Measurements from ENCODE around the gene ADCY9. TPM values are rescaled to one million over a fixed set of nuclear protein-coding genes. Genes with fewer than 3 reads are reported as not detected.
"Not testable (repeated sequence)": the region's sequence is repeated elsewhere in the genome, so short reads cannot be mapped to it uniquely, and the experiment has no call there.

Gene ADCY9
- total and polyA plus RNA-seq, 2 experiments from 2014 or later = 1.9 to 21.9 TPM

GRCh38 chr16:4042581-4042980 lies 73.7 kb downstream of the ADCY9 start:
- WGBS, 2 experiments (ENCODE audit: low coverage in 1 of 2, low lambda C conversion rate in 2 of 2, missing lambda C conversion rate in 2 of 2) = 97% methylated on average over 11 of the region's 11 CpGs
- Histone ChIP-seq H3K79me2 (ENCODE audit: insufficient read depth) (peaks cover 28% of the 10 kb centered on the region), H3K9ac (no peak overlapping the region), H3K36me3 (ENCODE audit: low read depth) (no peaks in the 10 kb centered on the region), H3K27ac (no peak overlapping the region), H2AFZ (no peak overlapping the region), H3K4me2 (ENCODE audit: unreplicated experiment) (no peak overlapping the region), H3K4me1 (ENCODE audit: insufficient read depth) (peaks cover 9% of the 10 kb centered on the region), H3F3A (ENCODE audit: insufficient read depth) (no peaks in the 10 kb centered on the region), H3K4me3 (no peak overlapping the region), H3K9me2 (ENCODE audit: insufficient read depth) (no peaks in the 10 kb centered on the region), H3K9me3 (ENCODE audit: low read depth) (no peaks in the 10 kb centered on the region), H3K27me3 (replicated peaks; ENCODE audit: insufficient read depth) (no peaks in the 10 kb centered on the region), H4K20me1 (ENCODE audit: insufficient read depth) (no peaks in the 10 kb centered on the region)
- no peak for DNase-seq
- in situ Hi-C loops (cut with MboI) = no loop called here
- TF ChIP-seq EZH2phosphoT487 (IDR thresholded peaks at IDR 0.05; ENCODE audit: insufficient read depth, low read depth) (no peak), EZH2 (IDR thresholded peaks at IDR 0.05; ENCODE audit: insufficient read depth, poor library complexity, severe bottlenecking) (no peak)

- in situ Hi-C loops (cut with MboI) = no loop called here
These were observed 77.8 kb downstream of the ADCY9 start for GRCh38 chr16:4038448-4038847.

GRCh38 chr16:4036952-4037351 lies 79.3 kb downstream of the ADCY9 start:
- DNase-seq; H3K9me2 ChIP-seq (ENCODE audit: insufficient read depth); H2AFZ ChIP-seq; H3K4me1 ChIP-seq (ENCODE audit: insufficient read depth); H3K36me3 ChIP-seq (ENCODE audit: low read depth); H3F3A ChIP-seq (ENCODE audit: insufficient read depth); H4K20me1 ChIP-seq (ENCODE audit: insufficient read depth); H3K27me3 ChIP-seq (replicated peaks; ENCODE audit: insufficient read depth); H3K79me2 ChIP-seq (ENCODE audit: insufficient read depth); H3K4me3 ChIP-seq; H3K9ac ChIP-seq; H3K27ac ChIP-seq; H3K4me2 ChIP-seq (ENCODE audit: unreplicated experiment); in situ Hi-C loops (cut with MboI); H3K9me3 ChIP-seq (ENCODE audit: low read depth): not testable (repeated sequence)
- WGBS, 2 experiments (ENCODE audit: low coverage in 1 of 2, low lambda C conversion rate in 2 of 2, missing lambda C conversion rate in 2 of 2) = 91 to 97% methylated on average over 3 of the region's 3 CpGs

More at GRCh38 chr16:4038448-4038847, 77.8 kb downstream of the ADCY9 start:
- DNase-seq = no peak
- no peak overlapping the region for H3K4me2 ChIP-seq (ENCODE audit: unreplicated experiment)
- WGBS, 2 experiments (ENCODE audit: low coverage in 1 of 2, low lambda C conversion rate in 2 of 2, missing lambda C conversion rate in 2 of 2) = 86 to 88% methylated on average over 7 of the region's 7 CpGs
- no peaks in the 10 kb centered on the region for H3K27me3 ChIP-seq (replicated peaks; ENCODE audit: insufficient read depth)
- no peaks in the 10 kb centered on the region for H3K9me2 ChIP-seq (ENCODE audit: insufficient read depth)
- no peak overlapping the region for H3K4me3 ChIP-seq
- H2AFZ ChIP-seq = no peak overlapping the region
- H3K9me3 ChIP-seq (ENCODE audit: low read depth) = no peaks in the 10 kb centered on the region
- H3K36me3 ChIP-seq (ENCODE audit: low read depth) = no peaks in the 10 kb centered on the region
- TF ChIP-seq EZH2phosphoT487 (IDR thresholded peaks at IDR 0.05; ENCODE audit: insufficient read depth, low read depth) = no peak
- no peak for TF ChIP-seq EZH2 (IDR thresholded peaks at IDR 0.05; ENCODE audit: insufficient read depth, poor library complexity, severe bottlenecking)
- H3K79me2 ChIP-seq (ENCODE audit: insufficient read depth) = peaks cover 12% of the 10 kb centered on the region
- H3K27ac ChIP-seq = no peak overlapping the region
- no peaks in the 10 kb centered on the region for H4K20me1 ChIP-seq (ENCODE audit: insufficient read depth)
- H3K4me1 ChIP-seq (ENCODE audit: insufficient read depth) = no peaks in the 10 kb centered on the region
- no peaks in the 10 kb centered on the region for H3F3A ChIP-seq (ENCODE audit: insufficient read depth)
- H3K9ac ChIP-seq = no peak overlapping the region

GRCh38 chr16:4034963-4035362 lies 81.3 kb downstream of the ADCY9 start:
- in situ Hi-C loops (cut with MboI) = no loop called here

GRCh38 chr16:4033951-4034350 lies 82.3 kb downstream of the ADCY9 start:
- Histone ChIP-seq H3K27me3 (replicated peaks; ENCODE audit: insufficient read depth) (no peaks in the 10 kb centered on the region), H3K9ac (no peak overlapping the region), H3K4me1 (ENCODE audit: insufficient read depth) (no peaks in the 10 kb centered on the region), H3K9me2 (ENCODE audit: insufficient read depth) (no peaks in the 10 kb centered on the region), H2AFZ (no peak overlapping the region), H3K4me3 (no peak overlapping the region), H3K79me2 (ENCODE audit: insufficient read depth) (no peaks in the 10 kb centered on the region), H4K20me1 (ENCODE audit: insufficient read depth) (no peaks in the 10 kb centered on the region), H3K27ac (no peak overlapping the region), H3F3A (ENCODE audit: insufficient read depth) (no peaks in the 10 kb centered on the region), H3K9me3 (ENCODE audit: low read depth) (no peaks in the 10 kb centered on the region), H3K4me2 (ENCODE audit: unreplicated experiment) (no peak overlapping the region), H3K36me3 (ENCODE audit: low read depth) (no peaks in the 10 kb centered on the region)
- TF ChIP-seq EZH2phosphoT487 (IDR thresholded peaks at IDR 0.05; ENCODE audit: insufficient read depth, low read depth) (no peak), EZH2 (IDR thresholded peaks at IDR 0.05; ENCODE audit: insufficient read depth, poor library complexity, severe bottlenecking) (no peak)
- in situ Hi-C loops (cut with MboI) = no loop called here
- no peak for DNase-seq
- whole genome bisulfite sequencing, 2 experiments (ENCODE audit: low coverage in 1 of 2, low lambda C conversion rate in 2 of 2, missing lambda C conversion rate in 2 of 2) = 95 to 98% methylated on average over 10 of the region's 10 CpGs

More at GRCh38 chr16:4034963-4035362, 81.3 kb downstream of the ADCY9 start:
- Histone ChIP-seq H3K4me1 (ENCODE audit: insufficient read depth) (no peaks in the 10 kb centered on the region), H3F3A (ENCODE audit: insufficient read depth) (no peaks in the 10 kb centered on the region), H3K4me3 (no peak overlapping the region), H3K4me2 (ENCODE audit: unreplicated experiment) (no peak overlapping the region), H3K27ac (no peak overlapping the region), H2AFZ (no peak overlapping the region), H3K9me2 (ENCODE audit: insufficient read depth) (no peaks in the 10 kb centered on the region), H3K36me3 (ENCODE audit: low read depth) (no peaks in the 10 kb centered on the region), H3K79me2 (ENCODE audit: insufficient read depth) (no peaks in the 10 kb centered on the region; the same call in 1 of the 2 replicates), H3K9ac (no peak overlapping the region), H4K20me1 (ENCODE audit: insufficient read depth) (no peaks in the 10 kb centered on the region), H3K27me3 (replicated peaks; ENCODE audit: insufficient read depth) (no peaks in the 10 kb centered on the region), H3K9me3 (ENCODE audit: low read depth) (no peaks in the 10 kb centered on the region)
- 84 to 85% methylated on average over 4 of the region's 4 CpGs for WGBS, 2 experiments (ENCODE audit: low coverage in 1 of 2, low lambda C conversion rate in 2 of 2, missing lambda C conversion rate in 2 of 2)
- TF ChIP-seq EZH2 (IDR thresholded peaks at IDR 0.05; ENCODE audit: insufficient read depth, poor library complexity, severe bottlenecking) = no peak
- no peak for TF ChIP-seq EZH2phosphoT487 (IDR thresholded peaks at IDR 0.05; ENCODE audit: insufficient read depth, low read depth)
- no peak for DNase-seq
